ENCODE data around the gene SCARF1.

SCARF1 gene

DNA sequence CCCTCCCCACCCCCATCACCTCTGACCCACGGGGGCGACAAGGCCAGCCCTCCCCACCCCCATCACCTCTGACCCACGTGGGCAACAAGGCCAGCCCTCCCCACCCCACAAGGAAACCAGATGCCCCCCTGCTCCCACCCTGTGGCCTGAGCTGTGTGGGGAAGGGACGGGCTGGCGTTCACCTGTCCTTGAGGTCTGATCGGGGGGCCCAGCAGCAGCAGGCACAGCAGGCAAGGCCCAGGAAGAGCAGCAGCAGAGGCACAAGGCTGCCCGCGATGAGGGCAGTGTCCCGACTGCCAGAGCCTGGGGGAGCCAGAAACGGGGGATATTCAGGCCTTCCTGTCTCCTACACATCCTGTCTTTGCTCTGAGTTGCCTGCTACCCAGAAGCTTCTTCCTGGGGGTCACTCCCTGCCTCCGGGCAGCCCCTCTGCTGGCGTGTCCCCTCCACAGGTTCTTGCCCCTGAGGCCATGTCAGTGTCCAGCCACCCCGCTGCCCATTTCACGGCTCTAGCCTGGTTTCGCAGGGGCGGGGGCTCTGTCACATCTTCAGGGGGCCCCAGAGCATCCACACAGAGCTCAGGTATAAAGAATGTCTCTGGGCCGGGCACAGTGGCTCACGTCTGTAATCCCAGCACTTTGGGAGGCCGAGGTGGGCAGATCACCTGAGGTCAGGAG, 6.8 kb downstream of the SCARF1 start:
- Histone ChIP-seq H4K91ac (ENCODE audit: low read length) (no peak overlapping the region), H3K9me3 (ENCODE audit: control insufficient read depth, low read length) (no peaks in the 10 kb centered on the region), H3K4ac (ENCODE audit: low read depth in 1 of 2, low read length in 2 of 2) (no peak overlapping the region), H3K4me2 (ENCODE audit: low read length, poor library complexity, severe bottlenecking) (no peak overlapping the region), H2BK15ac (ENCODE audit: low read depth, poor library complexity, severe bottlenecking) (peak overlapping the region; percentile 19), H2BK5ac (ENCODE audit: low read depth, low read length, poor library complexity, severe bottlenecking) (no peak overlapping the region), H3K79me1 (replicated peaks; ENCODE audit: low read length, poor library complexity, severe bottlenecking) (no peaks in the 10 kb centered on the region), H3K36me3 (ENCODE audit: control insufficient read depth in 1 of 2, insufficient read depth in 2 of 2, low read depth in 1 of 2, low read length in 2 of 2) (peaks cover 0 to 6% of the 10 kb centered on the region in 2 experiments), H3K4me1 (ENCODE audit: control insufficient read depth, insufficient read depth, low read depth, low read length) (peaks cover 10% of the 10 kb centered on the region), H2AFZ (ENCODE audit: low read depth, low read length) (no peak overlapping the region), H3K27me3 (ENCODE audit: control insufficient read depth in 1 of 2, insufficient read depth in 1 of 2, low read length in 2 of 2) (peaks cover 0 to 7% of the 10 kb centered on the region in 2 experiments), H2BK12ac (ENCODE audit: low read length in 2 of 2) (no peak overlapping the region), H2BK120ac (ENCODE audit: low read depth, low read length) (no peak overlapping the region), H3K23ac (ENCODE audit: low read length in 2 of 2) (no peak overlapping the region), H3K27ac (ENCODE audit: low read length, poor library complexity, severe bottlenecking) (no peak overlapping the region), H2AK5ac (ENCODE audit: low read length, severe bottlenecking) (no peak overlapping the region), H3K14ac (ENCODE audit: low read length in 2 of 2) (no peak overlapping the region), H3K9ac (ENCODE audit: low read length) (no peak overlapping the region), H4K8ac (ENCODE audit: low read length) (no peak overlapping the region), H3K4me3 (ENCODE audit: insufficient read depth in 1 of 2, low read depth in 1 of 2, low read length in 2 of 2) (no peak overlapping the region), H3K18ac (ENCODE audit: low read depth in 1 of 2, low read length in 2 of 2) (no peak overlapping the region)
- DNase-seq: no peak
- 76% methylated on average over 17 of the region's 19 CpGs for WGBS

- 85% methylated on average over 17 of the region's 17 CpGs for WGBS
- H2AFZ ChIP-seq (ENCODE audit: low read depth, low read length): no peak overlapping the region
- DNase-seq: no peak
- peaks cover 4% of the 10 kb centered on the region for H3K4me1 ChIP-seq (ENCODE audit: control insufficient read depth, insufficient read depth, low read depth, low read length)
- H2AK5ac ChIP-seq (ENCODE audit: low read length, severe bottlenecking): no peak overlapping the region
- H3K4me3 ChIP-seq (ENCODE audit: insufficient read depth in 1 of 2, low read depth in 1 of 2, low read length in 2 of 2): no peak overlapping the region
- H2BK12ac ChIP-seq (ENCODE audit: low read length in 2 of 2): no peak overlapping the region
- no peak overlapping the region for H3K23ac ChIP-seq (ENCODE audit: low read length in 2 of 2)
- no peak overlapping the region for H2BK15ac ChIP-seq (ENCODE audit: low read depth, poor library complexity, severe bottlenecking)
- peaks cover 0 to 7% of the 10 kb centered on the region in 2 experiments for H3K27me3 ChIP-seq (ENCODE audit: control insufficient read depth in 1 of 2, insufficient read depth in 1 of 2, low read length in 2 of 2)
- no peak overlapping the region for H4K91ac ChIP-seq (ENCODE audit: low read length)
- H3K14ac ChIP-seq (ENCODE audit: low read length in 2 of 2): no peak overlapping the region
- no peak overlapping the region for H2BK5ac ChIP-seq (ENCODE audit: low read depth, low read length, poor library complexity, severe bottlenecking)
- peaks cover 0 to 6% of the 10 kb centered on the region in 2 experiments for H3K36me3 ChIP-seq (ENCODE audit: control insufficient read depth in 1 of 2, insufficient read depth in 2 of 2, low read depth in 1 of 2, low read length in 2 of 2)
- no peak overlapping the region for H3K18ac ChIP-seq (ENCODE audit: low read depth in 1 of 2, low read length in 2 of 2)
- no peak overlapping the region for H2BK120ac ChIP-seq (ENCODE audit: low read depth, low read length)
- no peak overlapping the region for H3K9ac ChIP-seq (ENCODE audit: low read length)
- H3K4ac ChIP-seq (ENCODE audit: low read depth in 1 of 2, low read length in 2 of 2): no peak overlapping the region
- no peaks in the 10 kb centered on the region for H3K9me3 ChIP-seq (ENCODE audit: control insufficient read depth, low read length)
- no peak overlapping the region for H3K4me2 ChIP-seq (ENCODE audit: low read length, poor library complexity, severe bottlenecking)
- H4K8ac ChIP-seq (ENCODE audit: low read length): no peak overlapping the region
- no peak overlapping the region for H3K27ac ChIP-seq (ENCODE audit: low read length, poor library complexity, severe bottlenecking)
- no peaks in the 10 kb centered on the region for H3K79me1 ChIP-seq (replicated peaks; ENCODE audit: low read length, poor library complexity, severe bottlenecking)
Measured at GRCh38 chr17:1638171-1638590, 7.4 kb downstream of the SCARF1 start.

GRCh38 chr17:1636732-1637285, 8.7 kb downstream of the SCARF1 start:
- Histone ChIP-seq H4K8ac (ENCODE audit: low read length) (no peak overlapping the region), H3K9me3 (ENCODE audit: control insufficient read depth, low read length) (no peaks in the 10 kb centered on the region), H3K4me1 (ENCODE audit: control insufficient read depth, insufficient read depth, low read depth, low read length) (peaks cover 3% of the 10 kb centered on the region), H3K4me3 (ENCODE audit: insufficient read depth in 1 of 2, low read depth in 1 of 2, low read length in 2 of 2) (no peak overlapping the region), H3K27ac (ENCODE audit: low read length, poor library complexity, severe bottlenecking) (no peak overlapping the region), H3K4ac (ENCODE audit: low read depth in 1 of 2, low read length in 2 of 2) (no peak overlapping the region), H3K18ac (ENCODE audit: low read depth in 1 of 2, low read length in 2 of 2) (no peak overlapping the region), H3K9ac (ENCODE audit: low read length) (no peak overlapping the region), H3K14ac (ENCODE audit: low read length in 2 of 2) (no peak overlapping the region), H2BK15ac (ENCODE audit: low read depth, poor library complexity, severe bottlenecking) (no peak overlapping the region), H2BK5ac (ENCODE audit: low read depth, low read length, poor library complexity, severe bottlenecking) (no peak overlapping the region), H2AK5ac (ENCODE audit: low read length, severe bottlenecking) (no peak overlapping the region), H2BK120ac (ENCODE audit: low read depth, low read length) (no peak overlapping the region), H3K36me3 (ENCODE audit: control insufficient read depth in 1 of 2, insufficient read depth in 2 of 2, low read depth in 1 of 2, low read length in 2 of 2) (peaks cover 0 to 6% of the 10 kb centered on the region in 2 experiments), H3K79me1 (replicated peaks; ENCODE audit: low read length, poor library complexity, severe bottlenecking) (no peaks in the 10 kb centered on the region), H2BK12ac (ENCODE audit: low read length in 2 of 2) (no peak overlapping the region), H4K91ac (ENCODE audit: low read length) (no peak overlapping the region), H3K4me2 (ENCODE audit: low read length, poor library complexity, severe bottlenecking) (no peak overlapping the region), H3K27me3 (ENCODE audit: control insufficient read depth in 1 of 2, insufficient read depth in 1 of 2, low read length in 2 of 2) (peaks cover 0 to 8% of the 10 kb centered on the region in 2 experiments), H3K23ac (ENCODE audit: low read length in 2 of 2) (no peak overlapping the region), H2AFZ (ENCODE audit: low read depth, low read length) (no peak overlapping the region)
- WGBS: 82% methylated on average over 15 of the region's 15 CpGs
- no peak for DNase-seq

DNA sequence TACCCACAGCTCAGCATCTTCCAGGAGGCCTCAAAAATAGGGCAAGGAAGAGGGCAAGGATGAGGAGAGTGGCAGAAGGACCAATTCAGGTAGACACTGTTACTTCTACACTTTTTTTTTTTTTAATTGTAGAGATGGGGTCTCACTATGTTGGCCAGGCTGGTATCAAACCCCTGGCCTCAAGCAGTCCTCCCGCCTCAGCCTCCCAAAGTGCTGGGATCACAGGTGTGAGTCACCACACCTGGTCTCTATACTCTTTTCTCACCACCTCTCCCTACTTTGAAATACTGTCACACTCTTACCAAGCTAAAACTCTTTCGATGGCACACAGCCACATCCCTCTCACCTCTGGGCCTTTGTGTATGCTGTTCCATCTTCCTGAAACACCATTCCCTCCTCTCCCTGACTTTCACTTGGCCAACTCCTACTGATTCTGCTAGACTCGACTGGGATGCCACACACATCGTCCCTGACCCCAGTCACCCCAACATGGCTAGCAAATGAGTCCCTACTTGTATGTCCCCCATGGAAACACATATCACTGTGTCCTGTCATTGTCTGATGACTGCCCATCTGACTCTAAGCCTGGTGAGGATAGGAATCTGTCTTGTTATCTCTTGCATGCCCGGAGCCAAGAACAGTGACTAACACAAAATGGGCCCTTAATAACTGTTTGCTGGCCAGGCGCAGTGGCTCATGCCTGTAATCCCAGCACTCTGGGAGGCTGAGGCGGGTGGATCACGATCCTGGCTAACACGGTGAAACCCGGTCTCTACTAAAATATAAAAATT, 9.7 kb downstream of the SCARF1 start:
- Histone ChIP-seq H2BK15ac (ENCODE audit: low read depth, poor library complexity, severe bottlenecking) (no peak overlapping the region), H3K18ac (ENCODE audit: low read depth in 1 of 2, low read length in 2 of 2) (no peak overlapping the region), H3K9me3 (ENCODE audit: control insufficient read depth, low read length) (no peaks in the 10 kb centered on the region), H2BK5ac (ENCODE audit: low read depth, low read length, poor library complexity, severe bottlenecking) (no peak overlapping the region), H3K4ac (ENCODE audit: low read depth in 1 of 2, low read length in 2 of 2) (no peak overlapping the region), H4K8ac (ENCODE audit: low read length) (no peak overlapping the region), H3K4me1 (ENCODE audit: control insufficient read depth, insufficient read depth, low read depth, low read length) (peaks cover 3% of the 10 kb centered on the region), H4K91ac (ENCODE audit: low read length) (no peak overlapping the region), H2AK5ac (ENCODE audit: low read length, severe bottlenecking) (no peak overlapping the region), H3K27me3 (ENCODE audit: control insufficient read depth in 1 of 2, insufficient read depth in 1 of 2, low read length in 2 of 2) (peaks cover 0 to 8% of the 10 kb centered on the region in 2 experiments), H3K36me3 (ENCODE audit: control insufficient read depth in 1 of 2, insufficient read depth in 2 of 2, low read depth in 1 of 2, low read length in 2 of 2) (peaks cover 0 to 6% of the 10 kb centered on the region in 2 experiments), H3K4me3 (ENCODE audit: insufficient read depth in 1 of 2, low read depth in 1 of 2, low read length in 2 of 2) (no peak overlapping the region), H3K14ac (ENCODE audit: low read length in 2 of 2) (no peak overlapping the region), H3K9ac (ENCODE audit: low read length) (no peak overlapping the region), H2AFZ (ENCODE audit: low read depth, low read length) (no peak overlapping the region), H3K4me2 (ENCODE audit: low read length, poor library complexity, severe bottlenecking) (no peak overlapping the region), H2BK120ac (ENCODE audit: low read depth, low read length) (no peak overlapping the region), H2BK12ac (ENCODE audit: low read length in 2 of 2) (no peak overlapping the region), H3K27ac (ENCODE audit: low read length, poor library complexity, severe bottlenecking) (no peak overlapping the region), H3K23ac (ENCODE audit: low read length in 2 of 2) (no peak overlapping the region), H3K79me1 (replicated peaks; ENCODE audit: low read length, poor library complexity, severe bottlenecking) (no peaks in the 10 kb centered on the region)
- DNase-seq: no peak
- WGBS: 85% methylated on average over 10 of the region's 10 CpGs

Measured in mesenchymal stem cell (in vitro differentiated cells and primary cell).